Endodermal cell (in vitro differentiated cells): ENCODE results near the gene CDC45. TPM values are rescaled to one million over a fixed set of nuclear protein-coding genes. Genes with fewer than 3 reads are reported as not detected.

Experiments used
- DNase-seq: peaks from one replicate; pipeline ENCODE4 v3.0.0-alpha.2; 2017
- H3K27ac ChIP-seq: 2 replicates; pipeline ENCODE4 v1.5.1; 2013; ENCODE audit warnings: mild to moderate bottlenecking, low read depth, low read length, moderate library complexity
- H3K27me3 ChIP-seq: 2 replicates; pipeline ENCODE4 v1.6.1; 2013; ENCODE audit warnings: mild to moderate bottlenecking, low read length, moderate library complexity; ENCODE audit not compliant: insufficient read depth, control insufficient read depth, poor library complexity, severe bottlenecking
- H3K36me3 ChIP-seq: 2 replicates; pipeline ENCODE4 v1.7.0; 2013; ENCODE audit warnings: mild to moderate bottlenecking, low read length, moderate library complexity; ENCODE audit not compliant: control insufficient read depth, insufficient read depth
- H3K4me1 ChIP-seq: one replicate; pipeline ENCODE4 v1.7.0; 2013; ENCODE audit warnings: low read length; ENCODE audit not compliant: control insufficient read depth, insufficient read depth
- H3K4me3 ChIP-seq: 2 replicates; pipeline ENCODE4 v1.5.1; 2013; ENCODE audit warnings: mild to moderate bottlenecking, low read length, moderate library complexity
- H3K9ac ChIP-seq: 2 replicates; pipeline ENCODE4 v1.6.1; 2013; ENCODE audit warnings: mild to moderate bottlenecking, low read length, moderate library complexity; ENCODE audit not compliant: poor library complexity, severe bottlenecking; ENCODE audit errors: extremely low read depth
- H3K9me3 ChIP-seq: 2 replicates; pipeline ENCODE4 v1.6.1; 2013; ENCODE audit warnings: mild to moderate bottlenecking, low read length, moderate library complexity; ENCODE audit not compliant: control insufficient read depth
- H3K27ac Mint-ChIP-seq: 2 replicates; pipeline ENCODE4 v1.8.0; 2020; ENCODE audit warnings: mixed read lengths
- H3K27me3 Mint-ChIP-seq: 2 replicates; pipeline ENCODE4 v1.8.0; 2021; ENCODE audit warnings: mild to moderate bottlenecking, mixed read lengths; ENCODE audit not compliant: insufficient read depth
- H3K36me3 Mint-ChIP-seq: 2 replicates; pipeline ENCODE4 v1.8.0; 2020; ENCODE audit warnings: low read depth, mixed read lengths
- H3K4me1 Mint-ChIP-seq: 2 replicates; pipeline ENCODE4 v1.8.0; 2020; ENCODE audit warnings: mixed read lengths
- H3K4me3 Mint-ChIP-seq: 2 replicates; pipeline ENCODE4 v1.8.0; 2020; ENCODE audit warnings: mild to moderate bottlenecking, moderate library complexity, mixed read lengths
- H3K9me3 Mint-ChIP-seq: 2 replicates; pipeline ENCODE4 v1.8.0; 2020; ENCODE audit warnings: mild to moderate bottlenecking, mixed read lengths
- WGBS, 2 experiments: methylation state at CpG; one replicate each; pipeline versions ENCODE4 v1.1.5 to v1.1.7; 2013; ENCODE audit warnings: missing lambda C conversion rate in 2 of 2, mixed read lengths in 1 of 2; ENCODE audit not compliant: insufficient coverage in 1 of 2, insufficient read length in 1 of 2; 5-methylcytosine and 5-hydroxymethylcytosine counted together
- total RNA-seq, 2 donors: library from RNA; stranded (reverse); fragmentation: NEBNext Ultra II Directional in 1 of 2; extraction: Animal tissue kit (Norgen Biotek cat#: 25700) in 1 of 2; gene quantifications; 2 replicates in 1 of 2; 3 replicates in 1 of 2; pipeline ENCODE4 v1.2.1, GENCODE V29; 2021
- TF ChIP-seq, protein P1 (sequence below): fragments of 200-600 bp; sonication (generic); conservative IDR thresholded peaks from 2 replicates; pipeline ENCODE4 v1.5.0; 2021; ENCODE audit warnings: antibody characterized with exemption, mild to moderate bottlenecking

The CDC45 gene
- total RNA-seq, 2 donors from 2014 or later: 30.3 to 31.2 TPM

DNA sequence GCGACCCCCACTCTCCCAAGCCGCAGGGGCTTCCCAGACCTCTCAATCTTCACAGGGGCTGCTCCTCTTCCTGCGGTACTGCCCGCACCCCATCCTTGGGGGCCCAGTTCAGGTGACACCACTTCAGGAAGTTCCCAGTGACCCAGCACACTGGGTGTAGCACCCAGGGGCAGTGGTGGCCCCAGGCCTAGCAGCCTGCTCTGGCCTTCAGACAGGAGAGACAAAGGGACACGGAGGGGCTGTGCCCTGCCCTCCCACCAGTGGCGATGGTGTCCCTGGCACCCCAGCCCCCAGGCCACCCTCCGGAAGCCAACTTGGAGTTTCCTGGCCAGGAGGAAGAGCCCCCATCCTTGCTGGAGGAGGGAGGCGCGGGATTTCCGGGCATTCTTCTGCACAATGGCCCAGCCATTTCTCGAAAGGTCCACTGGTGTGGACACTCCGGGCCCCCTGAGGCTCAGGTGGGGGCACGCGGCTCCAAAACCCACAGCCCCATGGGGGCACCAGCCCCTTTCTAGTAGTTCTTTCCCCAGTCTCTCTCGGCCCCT is 45.5 kb downstream of the CDC45 start:
- H3K27me3 Mint-ChIP-seq: peaks cover 45% of the 10 kb centered on the region
- TF ChIP-seq, protein P1, sequence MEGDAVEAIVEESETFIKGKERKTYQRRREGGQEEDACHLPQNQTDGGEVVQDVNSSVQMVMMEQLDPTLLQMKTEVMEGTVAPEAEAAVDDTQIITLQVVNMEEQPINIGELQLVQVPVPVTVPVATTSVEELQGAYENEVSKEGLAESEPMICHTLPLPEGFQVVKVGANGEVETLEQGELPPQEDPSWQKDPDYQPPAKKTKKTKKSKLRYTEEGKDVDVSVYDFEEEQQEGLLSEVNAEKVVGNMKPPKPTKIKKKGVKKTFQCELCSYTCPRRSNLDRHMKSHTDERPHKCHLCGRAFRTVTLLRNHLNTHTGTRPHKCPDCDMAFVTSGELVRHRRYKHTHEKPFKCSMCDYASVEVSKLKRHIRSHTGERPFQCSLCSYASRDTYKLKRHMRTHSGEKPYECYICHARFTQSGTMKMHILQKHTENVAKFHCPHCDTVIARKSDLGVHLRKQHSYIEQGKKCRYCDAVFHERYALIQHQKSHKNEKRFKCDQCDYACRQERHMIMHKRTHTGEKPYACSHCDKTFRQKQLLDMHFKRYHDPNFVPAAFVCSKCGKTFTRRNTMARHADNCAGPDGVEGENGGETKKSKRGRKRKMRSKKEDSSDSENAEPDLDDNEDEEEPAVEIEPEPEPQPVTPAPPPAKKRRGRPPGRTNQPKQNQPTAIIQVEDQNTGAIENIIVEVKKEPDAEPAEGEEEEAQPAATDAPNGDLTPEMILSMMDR: no peak
- Histone ChIP-seq H3K4me3 (no peak overlapping the region), H3K27me3 (peaks cover 51% of the 10 kb centered on the region), H3K4me1 (peaks cover 15% of the 10 kb centered on the region), H3K9me3 (no peaks in the 10 kb centered on the region), H3K9ac (no peak overlapping the region), H3K27ac (no peak overlapping the region), H3K36me3 (no peaks in the 10 kb centered on the region)
- H3K4me1 Mint-ChIP-seq: peaks cover 16% of the 10 kb centered on the region
- WGBS, 2 experiments: 91 to 93% methylated on average over 7 to 15 of the region's 15 CpGs
- no peak overlapping the region for H3K27ac Mint-ChIP-seq
- H3K4me3 Mint-ChIP-seq: peak overlapping the region; percentile 64
- H3K9me3 Mint-ChIP-seq: no peaks in the 10 kb centered on the region
- DNase-seq: no peak
- H3K36me3 Mint-ChIP-seq: no peaks in the 10 kb centered on the region

DNA sequence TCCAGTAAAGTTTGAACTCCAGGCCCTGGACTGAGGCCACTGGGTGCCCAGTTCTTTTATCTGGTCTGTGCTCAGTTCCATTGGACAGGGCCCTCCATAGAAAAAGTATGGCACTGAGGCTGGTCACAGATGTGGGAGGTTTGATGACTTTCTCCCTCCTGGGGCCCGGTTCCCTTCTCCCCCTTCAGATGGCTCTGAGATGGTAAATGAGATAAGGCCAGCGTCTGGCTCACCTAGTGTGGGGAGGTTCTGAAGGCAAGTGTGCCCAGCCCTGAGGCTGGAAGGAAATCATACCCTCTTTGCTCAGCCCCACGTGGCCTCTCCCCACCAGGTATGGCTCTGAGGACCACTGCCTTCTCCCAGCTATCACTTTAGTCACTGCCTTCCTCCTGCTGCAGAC is 45.9 kb downstream of the CDC45 start:
- peaks cover 45% of the 10 kb centered on the region for H3K27me3 Mint-ChIP-seq
- Histone ChIP-seq H3K36me3 (no peaks in the 10 kb centered on the region), H3K4me3 (no peak overlapping the region), H3K4me1 (peaks cover 15% of the 10 kb centered on the region), H3K27ac (no peak overlapping the region), H3K9ac (no peak overlapping the region), H3K9me3 (no peaks in the 10 kb centered on the region), H3K27me3 (peaks cover 51% of the 10 kb centered on the region)
- H3K27ac Mint-ChIP-seq: no peak overlapping the region
- peaks cover 16% of the 10 kb centered on the region for H3K4me1 Mint-ChIP-seq
- TF ChIP-seq, protein P1: no peak
- 81 to 100% methylated on average over 1 to 2 of the region's 3 CpGs for WGBS, 2 experiments
- peak; percentile 26 for DNase-seq
- H3K36me3 Mint-ChIP-seq: no peaks in the 10 kb centered on the region
- no peak overlapping the region for H3K4me3 Mint-ChIP-seq
- H3K9me3 Mint-ChIP-seq: no peaks in the 10 kb centered on the region

DNA sequence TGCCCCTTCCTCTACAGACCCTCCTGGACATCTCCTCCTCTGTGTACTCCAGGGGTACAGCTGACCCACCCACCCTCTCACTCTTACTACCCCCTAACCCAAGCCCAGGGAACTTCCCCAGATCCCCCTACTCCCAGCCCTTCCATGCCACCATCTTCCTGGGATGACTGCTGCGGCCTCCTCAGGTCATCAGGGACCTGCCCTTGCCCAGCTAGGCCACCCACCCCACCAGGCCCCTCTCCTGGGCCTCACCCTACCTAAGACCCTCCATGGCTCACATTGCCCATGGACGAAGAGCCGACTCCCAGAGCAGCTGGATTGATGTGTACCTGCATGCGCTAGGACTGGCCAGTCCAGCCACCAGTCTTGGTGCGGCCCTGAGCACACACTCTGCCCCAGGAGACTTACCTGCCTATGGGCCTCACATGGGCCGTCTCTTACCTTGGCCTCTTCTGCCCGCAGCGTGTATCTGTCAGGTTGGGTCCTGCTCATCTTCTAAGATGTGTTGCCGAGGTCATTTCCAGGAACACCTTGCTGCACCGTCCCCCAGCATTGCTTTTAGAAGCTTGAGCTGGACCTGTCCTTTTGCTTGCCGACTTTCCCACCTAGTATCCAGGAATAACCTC is 46.5 kb downstream of the CDC45 start:
- Histone ChIP-seq H3K4me1 (peaks cover 15% of the 10 kb centered on the region), H3K36me3 (no peaks in the 10 kb centered on the region), H3K9ac (no peak overlapping the region), H3K4me3 (no peak overlapping the region), H3K27ac (no peak overlapping the region), H3K9me3 (no peaks in the 10 kb centered on the region), H3K27me3 (peaks cover 50% of the 10 kb centered on the region)
- Mint-ChIP-seq H3K9me3 (no peaks in the 10 kb centered on the region), H3K4me1 (peaks cover 16% of the 10 kb centered on the region), H3K27me3 (peaks cover 45% of the 10 kb centered on the region), H3K27ac (no peak overlapping the region), H3K4me3 (no peak overlapping the region), H3K36me3 (no peaks in the 10 kb centered on the region)
- TF ChIP-seq, protein P1: no peak
- 95% methylated on average over 10 to 11 of the region's 11 CpGs for WGBS, 2 experiments
- DNase-seq: peak; percentile 42
